Esophagus squamous epithelium (tissue), 4 donors: ENCODE measurements around the gene TPSD1.

ENCODE experiments used
- POLR2A ChIP-seq, 4 donors: fragments of 450-650 bp; IDR thresholded peaks; one replicate each; pipeline ENCODE4 v1.6.1; 2017; ENCODE audit warnings: antibody characterized with exemption in 4 of 4, mild to moderate bottlenecking in 4 of 4, moderate library complexity in 3 of 4
- TF ChIP-seq, protein P1 (sequence below), 6 experiments: fragments of 450-650 bp in 4 of 6; fragments of 200-600 bp in 2 of 6; sonication (generic) in 2 of 6; IDR thresholded peaks; one replicate each; pipeline ENCODE4 v1.5.1; 2016 to 2019; ENCODE audit warnings: antibody characterized with exemption in 6 of 6, mild to moderate bottlenecking in 4 of 6, moderate library complexity in 4 of 6

DNA sequence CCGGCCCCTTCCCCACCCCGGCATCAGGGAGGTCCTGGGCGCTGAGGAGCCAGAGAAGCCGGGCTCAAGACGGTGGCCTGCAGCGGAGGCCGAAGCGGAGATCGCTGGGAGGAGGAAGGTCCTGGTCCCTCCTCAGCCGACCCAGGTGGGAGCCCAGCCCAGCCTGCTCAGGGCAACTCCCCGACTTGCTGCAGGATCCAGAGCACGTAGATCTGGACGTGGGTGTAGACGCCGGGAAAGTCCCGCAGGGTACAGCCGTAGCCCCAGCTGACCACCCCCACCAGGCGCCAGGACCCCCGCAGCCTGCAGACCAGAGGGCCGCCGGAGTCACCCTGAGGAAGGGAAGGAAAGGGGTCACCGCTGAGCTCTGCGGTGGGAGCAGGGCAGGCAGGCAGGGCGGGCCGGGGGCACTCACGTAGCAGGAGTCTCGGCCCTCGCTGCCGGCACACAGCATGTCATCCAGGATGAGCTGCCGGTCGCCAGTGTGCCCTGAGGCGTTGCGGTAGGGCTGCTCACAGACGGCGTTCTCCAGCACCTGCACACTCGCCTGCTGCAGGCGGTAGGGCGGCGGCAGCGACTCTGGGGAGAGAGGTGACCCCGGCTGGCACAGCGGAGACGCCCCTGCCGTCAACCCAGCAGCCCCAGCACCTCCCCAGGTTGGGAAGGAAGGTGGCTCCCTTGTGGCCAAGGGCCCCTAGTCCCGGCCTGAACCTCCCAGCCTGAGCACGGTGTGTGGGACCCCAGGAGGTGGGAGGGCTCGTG, 5.4 kb downstream of the TPSD1 start:
- TF ChIP-seq, protein P1, sequence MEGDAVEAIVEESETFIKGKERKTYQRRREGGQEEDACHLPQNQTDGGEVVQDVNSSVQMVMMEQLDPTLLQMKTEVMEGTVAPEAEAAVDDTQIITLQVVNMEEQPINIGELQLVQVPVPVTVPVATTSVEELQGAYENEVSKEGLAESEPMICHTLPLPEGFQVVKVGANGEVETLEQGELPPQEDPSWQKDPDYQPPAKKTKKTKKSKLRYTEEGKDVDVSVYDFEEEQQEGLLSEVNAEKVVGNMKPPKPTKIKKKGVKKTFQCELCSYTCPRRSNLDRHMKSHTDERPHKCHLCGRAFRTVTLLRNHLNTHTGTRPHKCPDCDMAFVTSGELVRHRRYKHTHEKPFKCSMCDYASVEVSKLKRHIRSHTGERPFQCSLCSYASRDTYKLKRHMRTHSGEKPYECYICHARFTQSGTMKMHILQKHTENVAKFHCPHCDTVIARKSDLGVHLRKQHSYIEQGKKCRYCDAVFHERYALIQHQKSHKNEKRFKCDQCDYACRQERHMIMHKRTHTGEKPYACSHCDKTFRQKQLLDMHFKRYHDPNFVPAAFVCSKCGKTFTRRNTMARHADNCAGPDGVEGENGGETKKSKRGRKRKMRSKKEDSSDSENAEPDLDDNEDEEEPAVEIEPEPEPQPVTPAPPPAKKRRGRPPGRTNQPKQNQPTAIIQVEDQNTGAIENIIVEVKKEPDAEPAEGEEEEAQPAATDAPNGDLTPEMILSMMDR (IDR thresholded peaks at IDR 0.05), result no peak
- TF ChIP-seq POLR2A (IDR thresholded peaks at IDR 0.05), result no peak
